ENCODE measurements around the gene SLC25A36. TPM values are rescaled to one million over a fixed set of nuclear protein-coding genes. Genes with fewer than 3 reads are reported as not detected.
A peak's percentile ranks its signal among the peaks of the same experiment; 100 is the strongest.
"Not testable (repeated sequence)": the region's sequence is repeated elsewhere in the genome, so short reads cannot be mapped to it uniquely, and the experiment has no call there.

SLC25A36 gene
- total RNA-seq, 2 experiments from 2014 or later, result 42.3 to 62.3 TPM

GRCh38 chr3:140933109-140933508 lies 8.5 kb upstream of the SLC25A36 start:
- ChIA-PET CTCF (interaction anchor here (1.5 kb wide), 1 partner anchor 78 kb away, joined by 3 read pairs; no protein-coding TSS in a partner anchor), POLR2A (no interaction called here)
- DNase-seq, result no peak
- peaks cover 18% of the 10 kb centered on the region for H3K27me3 Mint-ChIP-seq
- H3K9me3 Mint-ChIP-seq (ENCODE audit: low read depth), result no peaks in the 10 kb centered on the region
- peaks cover 2% of the 10 kb centered on the region for H3K4me1 Mint-ChIP-seq
- no peak overlapping the region for H3K27ac Mint-ChIP-seq
- intact Hi-C loops (cut with DNase I, micrococcal nuclease), result no loop called here
- ATAC-seq, result no peak
- H3K36me3 Mint-ChIP-seq (ENCODE audit: low read depth), result no peaks in the 10 kb centered on the region
- no peak overlapping the region for H3K4me3 Mint-ChIP-seq

- Mint-ChIP-seq H3K36me3 (ENCODE audit: low read depth) (no peaks in the 10 kb centered on the region), H3K9me3 (ENCODE audit: low read depth) (no peaks in the 10 kb centered on the region), H3K4me1 (peaks cover 2% of the 10 kb centered on the region), H3K27me3 (peaks cover 17% of the 10 kb centered on the region), H3K4me3 (no peak overlapping the region), H3K27ac (no peak overlapping the region)
- no peak for DNase-seq
- ChIA-PET CTCF (no interaction called here), POLR2A (no interaction called here)
- ATAC-seq, result no peak
- intact Hi-C loops (cut with DNase I, micrococcal nuclease), result no loop called here
Observed at GRCh38 chr3:140933552-140933951, 8.1 kb upstream of the SLC25A36 start.

GRCh38 chr3:140939305-140939704 lies 2.3 kb upstream of the SLC25A36 start:
- H3K4me3 Mint-ChIP-seq; H3K9me3 Mint-ChIP-seq (ENCODE audit: low read depth); intact Hi-C loops (cut with DNase I, micrococcal nuclease); DNase-seq; ATAC-seq; CTCF ChIA-PET; H3K27ac Mint-ChIP-seq; H3K27me3 Mint-ChIP-seq; H3K36me3 Mint-ChIP-seq (ENCODE audit: low read depth): not testable (repeated sequence)
- H3K4me1 Mint-ChIP-seq, result peaks cover 25% of the 10 kb centered on the region
- POLR2A ChIA-PET, result interaction anchor here (0.6 kb wide), 1 partner anchor 17 kb away, joined by 4 read pairs; no protein-coding TSS in a partner anchor

- POLR2A ChIA-PET, result no interaction called here
- ATAC-seq, result no peak
- H3K4me3 Mint-ChIP-seq, result peak overlapping the region; percentile 93
Observed at GRCh38 chr3:140941090-140941433, 574 bp upstream of the SLC25A36 start.

GRCh38 chr3:140942221-140943104 lies 827 bp downstream of the SLC25A36 start:
- DNase-seq, result peak; percentile 65
- peak; percentile 11 for ATAC-seq
- intact Hi-C loops (cut with DNase I, micrococcal nuclease), result loop anchor here (5.0 to 10.0 kb wide), 5 partner anchors 462 to 1600 kb away; partner anchors contain the start of genes COPB2 (in 1 of the 2), MRPS22 (in 1 of the 2), RNF7 (in 1 of the 2) and XRN1 (in 1 of the 2)
- Mint-ChIP-seq H3K27me3 (no peaks in the 10 kb centered on the region), H3K4me3 (peak overlapping the region; percentile 93), H3K4me1 (peaks cover 42% of the 10 kb centered on the region), H3K36me3 (ENCODE audit: low read depth) (peaks cover 16% of the 10 kb centered on the region), H3K27ac (peak overlapping the region; percentile 86), H3K9me3 (ENCODE audit: low read depth) (peaks cover 2% of the 10 kb centered on the region)
- POLR2A ChIA-PET, result interaction anchor here (1.0 to 1.2 kb wide), 3 partner anchors 10 to 289 kb away, joined by 3 to 4 read pairs (median 3); partner anchors contain the start of gene PXYLP1
- CTCF ChIA-PET, result interaction anchor here (1.5 to 2.5 kb wide), 3 partner anchors 10 to 44 kb away, joined by 4 to 6 read pairs (median 5); no protein-coding TSS in a partner anchor

More at GRCh38 chr3:140941090-140941433, 574 bp upstream of the SLC25A36 start:
- no peak for DNase-seq
- CTCF ChIA-PET, result interaction anchor here (0.7 to 1.1 kb wide), 3 partner anchors 15 to 245 kb away, joined by 3 to 4 read pairs (median 3); no protein-coding TSS in a partner anchor
- intact Hi-C loops (cut with DNase I, micrococcal nuclease), result loop anchor here (1.0 to 10.0 kb wide), 12 partner anchors 43 to 1599 kb away; partner anchors contain the start of genes COPB2 (in 2 of the 2), MRPS22 (in 1 of the 2), NMNAT3 (in 1 of the 2) and PXYLP1 (in 1 of the 2)
- H3K9me3 Mint-ChIP-seq (ENCODE audit: low read depth), result peaks cover 2% of the 10 kb centered on the region
- peaks cover 6% of the 10 kb centered on the region for H3K36me3 Mint-ChIP-seq (ENCODE audit: low read depth)
- no peaks in the 10 kb centered on the region for H3K27me3 Mint-ChIP-seq
- peaks cover 31% of the 10 kb centered on the region for H3K4me1 Mint-ChIP-seq
- H3K27ac Mint-ChIP-seq, result peak overlapping the region; percentile 95

GRCh38 chr3:140943781-140944552 lies 2.3 kb downstream of the SLC25A36 start:
- no peak for DNase-seq
- H3K27ac Mint-ChIP-seq, result no peak overlapping the region
- intact Hi-C loops (cut with DNase I, micrococcal nuclease), result loop anchor here (5.0 to 10.0 kb wide), 5 partner anchors 461 to 1602 kb away; partner anchors contain the start of genes COPB2 (in 1 of the 2), MRPS22 (in 1 of the 2), RNF7 (in 1 of the 2) and XRN1 (in 1 of the 2)
- peaks cover 23% of the 10 kb centered on the region for H3K36me3 Mint-ChIP-seq (ENCODE audit: low read depth)
- H3K27me3 Mint-ChIP-seq, result no peaks in the 10 kb centered on the region
- POLR2A ChIA-PET, result interaction anchor here (1.1 to 1.2 kb wide), 2 partner anchors 9 to 288 kb away, joined by 3 to 4 read pairs; partner anchors contain the start of gene PXYLP1
- ATAC-seq, result no peak
- H3K4me3 Mint-ChIP-seq, result peak overlapping the region; percentile 93
- CTCF ChIA-PET, result interaction anchor here (0.6 to 2.5 kb wide), 8 partner anchors 8 to 45 kb away, joined by 3 to 6 read pairs (median 4); no protein-coding TSS in a partner anchor
- H3K9me3 Mint-ChIP-seq (ENCODE audit: low read depth), result peaks cover under 1% of the 10 kb centered on the region
- H3K4me1 Mint-ChIP-seq, result peaks cover 49% of the 10 kb centered on the region

GRCh38 chr3:140948460-140949249 lies 7.0 kb downstream of the SLC25A36 start:
- Mint-ChIP-seq H3K9me3 (ENCODE audit: low read depth) (no peaks in the 10 kb centered on the region), H3K27me3 (no peaks in the 10 kb centered on the region), H3K36me3 (ENCODE audit: low read depth) (peaks cover 20% of the 10 kb centered on the region), H3K27ac (no peak overlapping the region), H3K4me3 (no peak overlapping the region), H3K4me1 (peaks cover 53% of the 10 kb centered on the region)
- DNase-seq, result no peak
- ATAC-seq, result no peak
- intact Hi-C loops (cut with DNase I, micrococcal nuclease), result loop anchor here in 1 of 2 experiments (10.0 kb wide), 1 partner anchor 456 kb away; no protein-coding TSS in a partner anchor
- ChIA-PET CTCF (interaction anchor here (0.6 to 0.7 kb wide), 3 partner anchors 17 to 155 kb away, joined by 3 read pairs; no protein-coding TSS in a partner anchor), POLR2A (no interaction called here)

- no peaks in the 10 kb centered on the region for H3K27me3 Mint-ChIP-seq
- ChIA-PET POLR2A (no interaction called here), CTCF (interaction anchor here (0.6 kb wide), 1 partner anchor 64 kb away, joined by 3 read pairs; no protein-coding TSS in a partner anchor)
- DNase-seq (no peak), ATAC-seq (no peak)
- H3K36me3 Mint-ChIP-seq (ENCODE audit: low read depth), result peaks cover 20% of the 10 kb centered on the region
- no peaks in the 10 kb centered on the region for H3K9me3 Mint-ChIP-seq (ENCODE audit: low read depth)
- no peak overlapping the region for H3K4me3 Mint-ChIP-seq
- intact Hi-C loops (cut with DNase I, micrococcal nuclease), result no loop called here
- peaks cover 52% of the 10 kb centered on the region for H3K4me1 Mint-ChIP-seq
- H3K27ac Mint-ChIP-seq, result no peak overlapping the region
Observed at GRCh38 chr3:140950144-140950543, 8.5 kb downstream of the SLC25A36 start.

GRCh38 chr3:140950863-140951262 lies 9.2 kb downstream of the SLC25A36 start:
- Mint-ChIP-seq H3K4me3 (no peak overlapping the region), H3K9me3 (ENCODE audit: low read depth) (no peaks in the 10 kb centered on the region), H3K27ac (no peak overlapping the region), H3K27me3 (no peaks in the 10 kb centered on the region), H3K36me3 (ENCODE audit: low read depth) (peaks cover 20% of the 10 kb centered on the region), H3K4me1 (peaks cover 52% of the 10 kb centered on the region)
- no peak for DNase-seq
- ChIA-PET POLR2A (no interaction called here), CTCF (no interaction called here)
- no peak for ATAC-seq
- intact Hi-C loops (cut with DNase I, micrococcal nuclease), result no loop called here

GRCh38 chr3:140951750-140952149 lies 10.1 kb downstream of the SLC25A36 start:
- ATAC-seq; H3K27me3 Mint-ChIP-seq; H3K4me3 Mint-ChIP-seq; intact Hi-C loops (cut with DNase I, micrococcal nuclease); H3K9me3 Mint-ChIP-seq (ENCODE audit: low read depth); H3K27ac Mint-ChIP-seq; DNase-seq: not testable (repeated sequence)
- Mint-ChIP-seq H3K4me1 (peaks cover 44% of the 10 kb centered on the region), H3K36me3 (ENCODE audit: low read depth) (peaks cover 17% of the 10 kb centered on the region)
- POLR2A ChIA-PET, result interaction anchor here (0.6 kb wide), 1 partner anchor 9 kb away, joined by 3 read pairs; no protein-coding TSS in a partner anchor
- CTCF ChIA-PET, result interaction anchor here (1.4 kb wide), 1 partner anchor 8 kb away, joined by 4 read pairs; no protein-coding TSS in a partner anchor
